Sigmoid colon (tissue), 7 donors: Measurements from ENCODE around the gene POLD1. TPM values are rescaled to one million over a fixed set of nuclear protein-coding genes. Genes with fewer than 3 reads are reported as not detected.

Experiments used
- DNase-seq: peaks from one replicate; pipeline ENCODE4 v3.0.0-alpha.2; 2019
- H3K27ac ChIP-seq, 4 donors: fragments of 200-600 bp; sonication (generic); one replicate each; pipeline ENCODE4 v1.5.1; 2016 to 2019; ENCODE audit warnings: mild to moderate bottlenecking in 1 of 4
- H3K27me3 ChIP-seq, 3 donors: fragments of 200-600 bp; sonication (generic); one replicate each; pipeline ENCODE4 v1.5.1; 2019; ENCODE audit warnings: mild to moderate bottlenecking in 1 of 3
- H3K36me3 ChIP-seq, 4 donors: fragments of 200-600 bp; sonication (generic); one replicate each; pipeline ENCODE4 v1.5.1; 2016 to 2019
- H3K4me1 ChIP-seq, 4 donors: fragments of 200-600 bp; sonication (generic); one replicate each; pipeline ENCODE4 v1.5.1; 2017 to 2019
- H3K4me3 ChIP-seq, 4 donors: fragments of 200-600 bp; sonication (generic); one replicate each; pipeline ENCODE4 v1.5.1; 2017 to 2019; ENCODE audit warnings: mild to moderate bottlenecking in 2 of 4, moderate library complexity in 1 of 4
- H3K9me3 ChIP-seq, 4 donors: fragments of 200-600 bp in 3 of 4; sonication (generic) in 3 of 4; one replicate each; pipeline versions ENCODE4 v1.5.1 to v1.6.1; 2013 to 2019
- EP300 ChIP-seq, 4 donors: sonication (generic); formaldehyde crosslinking; IDR thresholded peaks; one replicate each; pipeline ENCODE4 v1.6.1; 2017; ENCODE audit warnings: antibody characterized with exemption in 4 of 4
- POLR2A ChIP-seq, 2 donors: fragments of 450-650 bp; IDR thresholded peaks; one replicate each; pipeline ENCODE4 v1.6.1; 2016; ENCODE audit warnings: antibody characterized with exemption in 2 of 2, mild to moderate bottlenecking in 2 of 2, moderate library complexity in 2 of 2
- POLR2AphosphoS5 ChIP-seq, 4 donors: sonication (generic); formaldehyde crosslinking; IDR thresholded peaks; one replicate each; pipeline ENCODE4 v1.6.1; 2017; ENCODE audit warnings: antibody characterized with exemption in 4 of 4
- WGBS, 2 donors: extraction: QIAGEN DNeasy Blood & Tissue Kit; methylation state at CpG; one replicate each; pipeline ENCODE4 v1.1.7; 2013; 5-methylcytosine and 5-hydroxymethylcytosine counted together
- intact Hi-C: fragments of 100-400 bp; cut with DNase I; formaldehyde crosslinking; loops from one replicate; pipeline ENCODE4 v1.15.1; 2023
- polyA plus RNA-seq, 3 donors: library from polyadenylated mRNA; stranded (reverse); fragments of 200-250 nt; gene quantifications; one replicate each; pipeline ENCODE4 v1.2.3, GENCODE V29; 2013
- total RNA-seq, 4 donors: library from RNA; depleted of rRNA; stranded (reverse); fragments of >200 nt; gene quantifications; one replicate each; pipeline ENCODE4 v1.1.0, GENCODE V29; 2016
- TF ChIP-seq, protein P1 (sequence below), 4 experiments: fragments of 450-650 bp in 3 of 4; fragments of 200-600 bp in 1 of 4; IDR thresholded peaks; one replicate each; pipeline ENCODE4 v1.5.1; 2016 to 2019; ENCODE audit warnings: antibody characterized with exemption in 4 of 4, mild to moderate bottlenecking in 3 of 4, moderate library complexity in 2 of 4
- donor health status: healthy with polysubstance abuse.
- donor health status: Bipolar disorder and iron deficiency.
- donor health status: healthy.

The POLD1 gene
- total and polyA plus RNA-seq, 7 donors, result 9.6 to 44.2 (median 10.8) TPM

DNA sequence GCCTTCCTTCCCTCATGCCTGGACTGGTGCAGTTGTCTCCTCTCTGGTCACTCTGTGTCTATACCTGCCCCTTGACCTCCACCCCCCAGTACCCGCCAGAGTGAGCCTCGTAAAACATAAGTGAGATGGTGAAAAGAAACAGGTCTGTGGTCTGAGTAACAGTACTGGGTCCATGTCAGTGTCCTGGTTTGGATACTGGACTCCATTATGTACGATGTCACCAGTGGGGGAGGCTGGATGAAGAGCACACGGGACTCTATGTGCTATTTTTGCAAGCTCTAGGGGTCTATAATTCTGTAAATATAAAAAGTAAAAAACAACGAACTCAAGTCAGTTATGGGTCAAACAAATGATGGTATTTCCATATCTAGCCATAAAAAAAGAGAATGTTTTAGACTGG is 62.9 kb downstream of the POLD1 start:
- 74 to 80% methylated on average over 5 of the region's 5 CpGs for WGBS, 2 donors
- no peak overlapping the region for H3K27ac ChIP-seq
- DNase-seq, result no peak
- H3K36me3 ChIP-seq, result no peaks in the 10 kb centered on the region
- H3K4me3 ChIP-seq, result no peak overlapping the region
- intact Hi-C loops, result no loop called here
- peaks cover 0 to 9% (median 3%) of the 10 kb centered on the region in 3 donors for H3K27me3 ChIP-seq
- TF ChIP-seq POLR2AphosphoS5 (IDR thresholded peaks at IDR 0.05), result no peak
- no peak for TF ChIP-seq POLR2A (IDR thresholded peaks at IDR 0.05)
- TF ChIP-seq EP300 (IDR thresholded peaks at IDR 0.05), result no peak
- TF ChIP-seq, protein P1, sequence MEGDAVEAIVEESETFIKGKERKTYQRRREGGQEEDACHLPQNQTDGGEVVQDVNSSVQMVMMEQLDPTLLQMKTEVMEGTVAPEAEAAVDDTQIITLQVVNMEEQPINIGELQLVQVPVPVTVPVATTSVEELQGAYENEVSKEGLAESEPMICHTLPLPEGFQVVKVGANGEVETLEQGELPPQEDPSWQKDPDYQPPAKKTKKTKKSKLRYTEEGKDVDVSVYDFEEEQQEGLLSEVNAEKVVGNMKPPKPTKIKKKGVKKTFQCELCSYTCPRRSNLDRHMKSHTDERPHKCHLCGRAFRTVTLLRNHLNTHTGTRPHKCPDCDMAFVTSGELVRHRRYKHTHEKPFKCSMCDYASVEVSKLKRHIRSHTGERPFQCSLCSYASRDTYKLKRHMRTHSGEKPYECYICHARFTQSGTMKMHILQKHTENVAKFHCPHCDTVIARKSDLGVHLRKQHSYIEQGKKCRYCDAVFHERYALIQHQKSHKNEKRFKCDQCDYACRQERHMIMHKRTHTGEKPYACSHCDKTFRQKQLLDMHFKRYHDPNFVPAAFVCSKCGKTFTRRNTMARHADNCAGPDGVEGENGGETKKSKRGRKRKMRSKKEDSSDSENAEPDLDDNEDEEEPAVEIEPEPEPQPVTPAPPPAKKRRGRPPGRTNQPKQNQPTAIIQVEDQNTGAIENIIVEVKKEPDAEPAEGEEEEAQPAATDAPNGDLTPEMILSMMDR (IDR thresholded peaks at IDR 0.05), result no peak
- no peaks in the 10 kb centered on the region for H3K4me1 ChIP-seq
- no peaks in the 10 kb centered on the region for H3K9me3 ChIP-seq

DNA sequence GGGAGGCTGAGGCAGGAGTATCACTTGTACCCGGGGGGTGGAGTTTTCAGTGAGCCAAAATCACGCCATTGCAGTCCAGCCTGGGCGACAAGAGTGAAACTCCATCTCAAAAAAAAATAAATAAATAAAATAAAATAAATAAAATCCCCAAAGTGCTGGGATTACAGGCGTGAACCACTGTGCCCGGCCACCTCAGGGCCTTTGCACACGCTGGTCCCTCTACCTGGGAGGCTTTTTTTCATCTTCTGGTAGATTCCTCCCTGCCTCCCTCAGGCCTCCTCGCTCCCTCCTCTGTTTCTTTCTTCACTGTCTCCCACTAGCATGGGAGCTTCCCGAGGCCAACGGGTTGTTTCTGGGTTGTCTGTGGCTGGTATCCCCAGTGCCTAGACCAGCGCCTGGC is 63.6 kb downstream of the POLD1 start:
- H3K4me1 ChIP-seq, result no peaks in the 10 kb centered on the region
- DNase-seq, result no peak
- H3K36me3 ChIP-seq, result no peaks in the 10 kb centered on the region
- intact Hi-C loops, result no loop called here
- WGBS, 2 donors, result 94 to 97% methylated on average over 10 of the region's 10 CpGs
- TF ChIP-seq EP300 (IDR thresholded peaks at IDR 0.05), result no peak
- no peak for TF ChIP-seq POLR2AphosphoS5 (IDR thresholded peaks at IDR 0.05)
- no peak for TF ChIP-seq POLR2A (IDR thresholded peaks at IDR 0.05)
- TF ChIP-seq, protein P1 (IDR thresholded peaks at IDR 0.05), result no peak
- no peaks in the 10 kb centered on the region for H3K9me3 ChIP-seq
- no peak overlapping the region for H3K27ac ChIP-seq
- H3K4me3 ChIP-seq, result no peak overlapping the region
- peaks cover 0 to 9% (median 3%) of the 10 kb centered on the region in 3 donors for H3K27me3 ChIP-seq

DNA sequence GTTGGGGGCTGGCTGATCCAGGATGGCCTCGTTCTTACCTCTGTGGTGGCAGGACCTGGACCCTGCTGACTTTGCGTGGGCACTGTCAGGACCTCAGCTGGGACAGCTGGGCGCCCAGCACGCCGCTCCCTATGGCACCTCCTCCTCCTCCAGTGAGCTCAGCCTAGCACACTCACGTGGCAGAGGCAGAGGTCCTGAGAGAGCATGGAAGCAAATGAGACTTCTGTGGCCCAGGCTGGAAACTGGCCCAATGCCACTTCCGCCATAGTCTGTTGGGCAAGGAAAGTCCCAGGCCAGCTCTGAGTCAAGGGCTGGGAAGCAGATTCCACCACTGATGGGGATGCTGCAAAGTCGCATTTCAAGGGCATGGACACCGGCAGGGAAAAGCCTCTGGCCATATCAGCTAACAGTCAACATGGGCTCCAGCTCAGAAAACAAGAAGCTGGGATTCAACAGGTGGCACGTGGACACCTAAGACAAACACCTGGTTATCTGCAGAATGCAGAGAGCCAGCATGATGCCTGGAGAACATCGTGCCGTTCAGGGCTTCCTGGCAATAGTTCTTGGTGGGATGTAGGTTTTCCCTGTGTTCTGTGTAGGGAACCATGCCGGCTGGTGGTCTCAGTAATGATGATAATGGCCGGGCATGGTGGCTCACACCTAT is 65.2 kb downstream of the POLD1 start:
- TF ChIP-seq POLR2A (IDR thresholded peaks at IDR 0.05) (no peak), POLR2AphosphoS5 (IDR thresholded peaks at IDR 0.05) (no peak), EP300 (IDR thresholded peaks at IDR 0.05) (no peak)
- TF ChIP-seq, protein P1 (IDR thresholded peaks at IDR 0.05), result no peak
- no peak overlapping the region for H3K4me3 ChIP-seq
- no peaks in the 10 kb centered on the region for H3K9me3 ChIP-seq
- H3K36me3 ChIP-seq, result no peaks in the 10 kb centered on the region
- H3K27me3 ChIP-seq, result peaks cover 0 to 9% (median 3%) of the 10 kb centered on the region in 3 donors
- no peak overlapping the region for H3K27ac ChIP-seq
- no peak for DNase-seq
- 59 to 81% methylated on average over 14 of the region's 14 CpGs for whole genome bisulfite sequencing, 2 donors
- no peaks in the 10 kb centered on the region for H3K4me1 ChIP-seq
- intact Hi-C loops, result no loop called here

- Histone ChIP-seq H3K4me1 (no peaks in the 10 kb centered on the region), H3K36me3 (no peaks in the 10 kb centered on the region), H3K4me3 (no peak overlapping the region), H3K27ac (no peak overlapping the region), H3K9me3 (no peaks in the 10 kb centered on the region), H3K27me3 (peaks cover 0 to 9% (median 3%) of the 10 kb centered on the region in 3 donors)
- TF ChIP-seq, protein P1 (IDR thresholded peaks at IDR 0.05), result no peak
- TF ChIP-seq POLR2AphosphoS5 (IDR thresholded peaks at IDR 0.05) (no peak), EP300 (IDR thresholded peaks at IDR 0.05) (no peak), POLR2A (IDR thresholded peaks at IDR 0.05) (no peak)
- intact Hi-C loops, result no loop called here
- WGBS, 2 donors, result 55 to 59% methylated on average over 30 of the region's 30 CpGs
- no peak for DNase-seq
These were observed 66.4 kb downstream of the POLD1 start for GRCh38 chr19:50450369-50451222.
